Prostate gland (tissue), 2 donors: ENCODE data around the gene CEBPG.
A peak's percentile ranks its signal among the peaks of the same experiment; 100 is the strongest.

Source experiments
- CTCF ChIP-seq, 4 experiments: fragments of 200-600 bp in 2 of 4; fragments of 450-650 bp in 2 of 4; sonication (generic) in 2 of 4; IDR thresholded peaks; 1 replicate in 3 of 4; 2 replicates in 1 of 4; pipeline ENCODE4 v1.5.1; 2016 to 2019; ENCODE audit warnings: antibody characterized with exemption in 4 of 4, mild to moderate bottlenecking in 2 of 4, moderate library complexity in 2 of 4
- POLR2A ChIP-seq: fragments of 450-650 bp; IDR thresholded peaks from one replicate; pipeline ENCODE4 v1.6.1; 2016; ENCODE audit warnings: antibody characterized with exemption, mild to moderate bottlenecking
- POLR2AphosphoS5 ChIP-seq: sonication (generic); formaldehyde crosslinking; IDR thresholded peaks from one replicate; pipeline ENCODE4 v1.6.1; 2017; ENCODE audit warnings: antibody characterized with exemption

GRCh38 chr19:33376423-33376822 is 2.9 kb downstream of the CEBPG start:
- no peak for TF ChIP-seq CTCF (IDR thresholded peaks at IDR 0.05)
- peak; percentile 6 for TF ChIP-seq POLR2AphosphoS5
- TF ChIP-seq POLR2A = no peak
